DOHH2 (cell line): ENCODE results near the gene SCRN1.

Source experiments
- H3F3A ChIP-seq: fragments of 200-600 bp; sonication (generic), shearing (Covaris generic); 2 replicates; pipeline ENCODE4 v1.6.0; 2016; ENCODE audit warnings: antibody characterized with exemption, mild to moderate bottlenecking; ENCODE audit not compliant: control insufficient read depth, insufficient read depth
- H3K27ac ChIP-seq: fragments of 200-600 bp; sonication (generic); 2 replicates; pipeline ENCODE4 v1.5.1; 2014; ENCODE audit warnings: low read depth, mild to moderate bottlenecking, low read length, moderate library complexity
- H3K27me3 ChIP-seq: fragments of 200-600 bp; sonication (generic); 2 replicates; pipeline ENCODE4 v1.6.1; 2014; ENCODE audit warnings: mild to moderate bottlenecking, low read length, mixed read lengths; ENCODE audit not compliant: control insufficient read depth
- H3K36me3 ChIP-seq: fragments of 200-600 bp; sonication (generic); 2 replicates; pipeline ENCODE4 v1.6.1; 2014; ENCODE audit warnings: mild to moderate bottlenecking, low read length, moderate library complexity, mixed read lengths; ENCODE audit not compliant: control insufficient read depth
- H3K4me1 ChIP-seq: fragments of 200-600 bp; sonication (generic); 2 replicates; pipeline ENCODE4 v1.6.1; 2014; ENCODE audit warnings: mild to moderate bottlenecking, low read length, mixed read lengths; ENCODE audit not compliant: control insufficient read depth
- H3K4me2 ChIP-seq: fragments of 200-600 bp; sonication (generic); 2 replicates; pipeline ENCODE4 v1.6.0; 2014; ENCODE audit warnings: mild to moderate bottlenecking, low read length, moderate library complexity
- H3K4me3 ChIP-seq: fragments of 200-600 bp; sonication (generic); 2 replicates; pipeline ENCODE4 v1.5.1; 2014; ENCODE audit warnings: mild to moderate bottlenecking, low read length, mixed read lengths
- H3K79me2 ChIP-seq: fragments of 200-600 bp; sonication (generic); 2 replicates; pipeline ENCODE4 v1.6.1; 2014; ENCODE audit warnings: mild to moderate bottlenecking, low read length, mixed read lengths; ENCODE audit not compliant: control insufficient read depth
- H3K9me2 ChIP-seq: fragments of 200-600 bp; sonication (generic); replicated peaks from 2 replicates; pipeline ENCODE4 v1.6.1; 2014; ENCODE audit warnings: mild to moderate bottlenecking, low read length, mixed read lengths; ENCODE audit not compliant: control insufficient read depth
- H3K9me3 ChIP-seq: fragments of 200-600 bp; sonication (generic); 2 replicates; pipeline ENCODE4 v1.6.1; 2014; ENCODE audit warnings: antibody characterized with exemption, low read length, mixed read lengths; ENCODE audit not compliant: control insufficient read depth, insufficient read depth
- H4K20me1 ChIP-seq: fragments of 200-600 bp; sonication (generic); 2 replicates; pipeline ENCODE4 v1.6.0; 2014; ENCODE audit warnings: low read depth, mild to moderate bottlenecking, antibody characterized with exemption, low read length, moderate library complexity; ENCODE audit not compliant: control insufficient read depth, insufficient read depth
- CTCF ChIP-seq: fragments of 200-600 bp; sonication (generic); IDR thresholded peaks from one replicate; pipeline ENCODE4 v1.5.1; 2014; ENCODE audit warnings: antibody characterized with exemption, mild to moderate bottlenecking, low read depth, low read length; ENCODE audit not compliant: poor library complexity, severe bottlenecking
- EZH2phosphoT487 ChIP-seq: fragments of 200-600 bp; sonication (generic); IDR thresholded peaks from 2 replicates; pipeline ENCODE4 v1.6.1; 2017; ENCODE audit warnings: borderline replicate concordance, mild to moderate bottlenecking, antibody characterized with exemption, low read length, moderate library complexity, mixed read lengths

The SCRN1 gene

DNA sequence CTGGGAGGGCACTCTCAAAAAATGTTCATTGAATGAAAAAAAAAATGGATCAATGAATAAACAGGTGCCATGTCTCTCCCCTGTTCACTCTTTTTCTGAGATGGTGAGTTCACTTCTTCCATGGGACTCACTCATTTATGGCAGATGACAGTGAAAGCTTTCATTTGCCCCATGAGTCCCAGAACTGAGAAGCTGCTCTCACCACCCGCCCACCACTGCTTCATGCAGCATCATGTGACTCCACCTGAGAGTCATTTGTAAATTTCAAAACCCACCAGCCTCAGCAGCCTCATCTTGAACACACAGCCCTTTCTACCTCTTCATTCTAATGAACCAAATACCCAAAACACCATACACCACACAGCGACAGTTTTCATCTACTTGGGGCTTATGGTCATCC is 64.9 kb downstream of the SCRN1 start:
- Histone ChIP-seq H3K27ac (no peak overlapping the region), H3K4me1 (no peaks in the 10 kb centered on the region), H3F3A (peaks cover 2% of the 10 kb centered on the region; the same call in 1 of the 2 replicates), H3K4me2 (no peak overlapping the region), H3K36me3 (peaks cover 29% of the 10 kb centered on the region), H3K4me3 (no peak overlapping the region), H3K79me2 (no peaks in the 10 kb centered on the region), H3K27me3 (no peaks in the 10 kb centered on the region), H3K9me2 (no peaks in the 10 kb centered on the region), H3K9me3 (no peaks in the 10 kb centered on the region), H4K20me1 (no peaks in the 10 kb centered on the region)
- TF ChIP-seq EZH2phosphoT487 (no peak), CTCF (no peak)

- H3K27me3 ChIP-seq = no peaks in the 10 kb centered on the region
- no peaks in the 10 kb centered on the region for H4K20me1 ChIP-seq
- H3F3A ChIP-seq = peaks cover 2% of the 10 kb centered on the region; the same call in 1 of the 2 replicates
- no peaks in the 10 kb centered on the region for H3K79me2 ChIP-seq
- no peak overlapping the region for H3K4me3 ChIP-seq
- H3K27ac ChIP-seq = no peak overlapping the region
- H3K9me2 ChIP-seq = no peaks in the 10 kb centered on the region
- peaks cover 29% of the 10 kb centered on the region for H3K36me3 ChIP-seq
- H3K4me1 ChIP-seq = no peaks in the 10 kb centered on the region
- H3K9me3 ChIP-seq = no peaks in the 10 kb centered on the region
- TF ChIP-seq EZH2phosphoT487 = no peak
- TF ChIP-seq CTCF = no peak
- no peak overlapping the region for H3K4me2 ChIP-seq
Measured at GRCh38 chr7:29924006-29924405, 65.6 kb downstream of the SCRN1 start.

DNA sequence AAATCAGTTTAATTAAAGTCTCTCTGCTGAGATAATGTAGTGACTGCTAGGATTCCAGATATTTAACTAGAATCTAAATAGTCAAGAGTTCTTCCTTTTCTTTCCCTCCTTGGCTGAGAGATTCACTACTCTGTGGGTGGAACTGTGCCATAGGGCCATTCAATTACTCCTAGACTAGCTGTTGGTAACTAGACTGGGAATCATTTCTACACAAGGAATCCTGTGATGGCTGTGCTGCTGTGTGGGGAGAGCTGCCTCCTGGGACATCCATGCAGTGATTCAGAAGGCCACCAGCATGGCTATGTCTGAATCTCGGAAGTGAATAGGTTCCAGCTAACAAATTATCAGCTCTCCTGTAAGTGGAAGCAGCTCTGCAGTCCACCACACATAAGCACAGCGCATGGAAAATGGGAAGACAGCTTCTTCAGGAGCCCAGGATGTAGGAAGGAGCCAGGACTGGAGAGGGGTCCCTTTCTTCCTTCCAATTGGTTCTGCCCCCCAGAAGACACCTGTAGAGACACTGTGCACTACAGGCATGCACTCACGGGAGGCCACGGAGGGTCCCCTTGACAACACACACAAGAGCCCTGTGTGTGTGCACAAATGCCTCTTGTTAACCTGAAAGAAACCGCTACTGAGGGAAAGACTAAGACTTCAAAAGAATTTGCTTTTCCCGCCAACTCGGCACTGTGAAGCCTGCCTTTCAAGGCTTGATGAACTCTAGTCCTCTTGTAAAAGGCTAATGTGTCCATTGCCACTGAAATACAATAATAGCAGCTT is 66.5 kb downstream of the SCRN1 start:
- Histone ChIP-seq H3K4me3 (no peak overlapping the region), H3K9me2 (no peaks in the 10 kb centered on the region), H3K9me3 (no peaks in the 10 kb centered on the region), H3K36me3 (peaks cover 29% of the 10 kb centered on the region), H3F3A (peaks cover 2% of the 10 kb centered on the region; the same call in 1 of the 2 replicates), H3K27me3 (no peaks in the 10 kb centered on the region), H4K20me1 (0 out of 2 replicates have a peak, but pooled peaks cover 4% of the 10 kb centered on the region), H3K4me2 (no peak overlapping the region), H3K79me2 (no peaks in the 10 kb centered on the region), H3K4me1 (no peaks in the 10 kb centered on the region), H3K27ac (no peak overlapping the region)
- TF ChIP-seq EZH2phosphoT487 = no peak
- TF ChIP-seq CTCF = no peak
